Neural progenitor cell (in vitro differentiated cells): ENCODE measurements around the gene PLK5. TPM values are rescaled to one million over a fixed set of nuclear protein-coding genes. Genes with fewer than 3 reads are reported as not detected.
A peak's percentile ranks its signal among the peaks of the same experiment; 100 is the strongest.
"Not testable (repeated sequence)": the region's sequence is repeated elsewhere in the genome, so short reads cannot be mapped to it uniquely, and the experiment has no call there.

ENCODE experiments used
- DNase-seq: peaks from one replicate; pipeline ENCODE4 v3.0.0-alpha.2; 2016; ENCODE audit warnings: low spot score
- H2AFZ ChIP-seq: fragments of 200-600 bp; sonication (generic); replicated peaks from 2 replicates; pipeline ENCODE4 v1.6.1; 2016; ENCODE audit warnings: antibody characterized with exemption
- H3F3A ChIP-seq: fragments of 200-600 bp; sonication (generic); 2 replicates; pipeline ENCODE4 v1.6.1; 2016; ENCODE audit warnings: antibody characterized with exemption, low read depth
- H3K27ac ChIP-seq: fragments of 200-600 bp; sonication (generic); 2 replicates; pipeline ENCODE4 v1.5.1; 2016; ENCODE audit warnings: mild to moderate bottlenecking
- H3K27me3 ChIP-seq: fragments of 200-600 bp; sonication (generic); 2 replicates; pipeline ENCODE4 v1.6.1; 2016; ENCODE audit warnings: mild to moderate bottlenecking, moderate library complexity
- H3K36me3 ChIP-seq: fragments of 200-600 bp; sonication (generic); 2 replicates; pipeline ENCODE4 v1.5.1; 2016
- H3K4me1 ChIP-seq: fragments of 200-600 bp; sonication (generic); 2 replicates; pipeline ENCODE4 v1.6.1; 2016; ENCODE audit warnings: mixed run types
- H3K4me2 ChIP-seq: fragments of 200-600 bp; sonication (generic); 2 replicates; pipeline ENCODE4 v1.6.1; 2016
- H3K4me3 ChIP-seq: fragments of 200-600 bp; sonication (generic); 2 replicates; pipeline ENCODE4 v1.5.1; 2016
- H3K79me2 ChIP-seq: fragments of 200-600 bp; sonication (generic); 2 replicates; pipeline ENCODE4 v1.6.1; 2016; ENCODE audit warnings: low read depth
- H3K9ac ChIP-seq: fragments of 200-600 bp; sonication (generic); 2 replicates; pipeline ENCODE4 v1.6.1; 2016
- H3K9me3 ChIP-seq: fragments of 200-600 bp; sonication (generic); 2 replicates; pipeline ENCODE4 v1.5.1; 2016; ENCODE audit warnings: low read depth
- H4K20me1 ChIP-seq: fragments of 200-600 bp; sonication (generic); 2 replicates; pipeline ENCODE4 v1.6.1; 2016; ENCODE audit warnings: low read depth
- H3K27ac Mint-ChIP-seq: 3 replicates; pipeline ENCODE4 v1.8.0; 2021; ENCODE audit warnings: mixed read lengths
- H3K27me3 Mint-ChIP-seq: 2 replicates; pipeline ENCODE4 v1.8.0; 2022; ENCODE audit warnings: low read depth, mild to moderate bottlenecking, inconsistent platforms, moderate library complexity, mixed read lengths; ENCODE audit not compliant: insufficient read depth
- H3K36me3 Mint-ChIP-seq: 3 replicates; pipeline ENCODE4 v1.8.0; 2021; ENCODE audit warnings: mixed read lengths
- H3K4me1 Mint-ChIP-seq: 3 replicates; pipeline ENCODE4 v1.8.0; 2021; ENCODE audit warnings: mixed read lengths
- H3K4me3 Mint-ChIP-seq: 3 replicates; pipeline ENCODE4 v1.8.0; 2021; ENCODE audit warnings: mild to moderate bottlenecking, moderate library complexity, mixed read lengths
- H3K9me3 Mint-ChIP-seq: 3 replicates; pipeline ENCODE4 v1.8.0; 2020; ENCODE audit warnings: mixed read lengths
- EZH2 ChIP-seq: fragments of 200-600 bp; sonication (generic); IDR thresholded peaks from 2 replicates; pipeline ENCODE4 v1.6.1; 2017; ENCODE audit warnings: antibody characterized with exemption, mild to moderate bottlenecking, moderate library complexity
- EZH2phosphoT487 ChIP-seq: fragments of 200-600 bp; sonication (generic); IDR thresholded peaks from 2 replicates; pipeline ENCODE4 v1.6.1; 2017; ENCODE audit warnings: antibody characterized with exemption
- total RNA-seq: library from RNA; depleted of rRNA; stranded (reverse); fragments of >200 nt; gene quantifications from 2 replicates; pipeline ENCODE4 v1.2.3, GENCODE V29; 2015; ENCODE audit warnings: low replicate concordance
- TF ChIP-seq, protein P1 (sequence below): fragments of 200-600 bp; sonication (generic); IDR thresholded peaks from 2 replicates; pipeline ENCODE4 v1.5.1; 2017; ENCODE audit warnings: antibody characterized with exemption, mild to moderate bottlenecking

PLK5 gene
- total RNA-seq, 1 donor from 2014 or later, result not detected

DNA sequence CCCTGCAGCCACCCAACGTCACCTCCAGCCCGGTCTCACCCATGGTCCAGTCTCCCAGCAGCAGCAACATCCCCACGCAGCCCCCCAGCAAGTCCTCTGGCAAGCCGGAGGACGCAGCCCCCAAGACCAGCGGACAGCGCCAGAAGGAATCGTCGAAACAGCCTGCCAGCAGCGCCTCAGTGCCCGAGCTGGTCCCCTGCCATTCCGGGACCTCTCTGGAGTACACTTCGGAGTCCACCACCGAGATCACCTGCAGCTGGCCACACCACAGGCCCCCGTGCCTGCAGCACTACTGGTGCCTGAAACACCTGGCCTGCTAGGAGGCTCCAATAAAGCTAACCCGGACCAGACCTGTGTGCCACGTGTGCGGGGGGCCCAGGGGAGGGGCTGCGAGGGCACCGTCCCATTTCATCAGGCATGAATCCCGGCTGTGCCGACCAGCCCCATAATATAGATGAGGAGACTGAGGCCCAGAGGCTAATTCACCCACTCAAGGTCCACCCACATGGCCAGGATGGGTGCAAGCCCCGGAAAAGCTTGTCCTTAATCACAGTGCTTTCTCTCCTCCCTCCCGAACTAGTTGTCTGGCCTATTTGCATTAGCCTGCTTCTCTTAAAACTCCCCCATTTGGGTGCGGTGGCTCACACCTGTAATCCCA lies 26.2 kb upstream of the PLK5 start:
- H3K27me3 Mint-ChIP-seq, result peaks cover 22% of the 10 kb centered on the region
- H3K4me3 Mint-ChIP-seq, result peak overlapping the region; percentile 66
- peaks cover 4% of the 10 kb centered on the region for H3K9me3 Mint-ChIP-seq
- Histone ChIP-seq H2AFZ (no peak overlapping the region), H3K36me3 (no peaks in the 10 kb centered on the region), H3K27me3 (peaks cover 26% of the 10 kb centered on the region), H4K20me1 (peaks cover 3% of the 10 kb centered on the region), H3K4me2 (no peak overlapping the region), H3K27ac (no peak overlapping the region), H3K9me3 (peaks cover 6% of the 10 kb centered on the region), H3K4me3 (no peak overlapping the region), H3K79me2 (no peaks in the 10 kb centered on the region), H3K4me1 (peaks cover 3% of the 10 kb centered on the region), H3K9ac (no peak overlapping the region), H3F3A (peaks cover 18% of the 10 kb centered on the region)
- no peak overlapping the region for H3K27ac Mint-ChIP-seq
- DNase-seq, result no peak
- H3K4me1 Mint-ChIP-seq, result peaks cover 14% of the 10 kb centered on the region
- H3K36me3 Mint-ChIP-seq, result peaks cover 1% of the 10 kb centered on the region
- TF ChIP-seq EZH2phosphoT487, result no peak
- no peak for TF ChIP-seq EZH2
- TF ChIP-seq, protein P1, sequence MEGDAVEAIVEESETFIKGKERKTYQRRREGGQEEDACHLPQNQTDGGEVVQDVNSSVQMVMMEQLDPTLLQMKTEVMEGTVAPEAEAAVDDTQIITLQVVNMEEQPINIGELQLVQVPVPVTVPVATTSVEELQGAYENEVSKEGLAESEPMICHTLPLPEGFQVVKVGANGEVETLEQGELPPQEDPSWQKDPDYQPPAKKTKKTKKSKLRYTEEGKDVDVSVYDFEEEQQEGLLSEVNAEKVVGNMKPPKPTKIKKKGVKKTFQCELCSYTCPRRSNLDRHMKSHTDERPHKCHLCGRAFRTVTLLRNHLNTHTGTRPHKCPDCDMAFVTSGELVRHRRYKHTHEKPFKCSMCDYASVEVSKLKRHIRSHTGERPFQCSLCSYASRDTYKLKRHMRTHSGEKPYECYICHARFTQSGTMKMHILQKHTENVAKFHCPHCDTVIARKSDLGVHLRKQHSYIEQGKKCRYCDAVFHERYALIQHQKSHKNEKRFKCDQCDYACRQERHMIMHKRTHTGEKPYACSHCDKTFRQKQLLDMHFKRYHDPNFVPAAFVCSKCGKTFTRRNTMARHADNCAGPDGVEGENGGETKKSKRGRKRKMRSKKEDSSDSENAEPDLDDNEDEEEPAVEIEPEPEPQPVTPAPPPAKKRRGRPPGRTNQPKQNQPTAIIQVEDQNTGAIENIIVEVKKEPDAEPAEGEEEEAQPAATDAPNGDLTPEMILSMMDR, result no peak

GRCh38 chr19:1499231-1499630 lies 24.6 kb upstream of the PLK5 start:
- H4K20me1 ChIP-seq, H3K9me3 ChIP-seq, H3K27ac Mint-ChIP-seq, DNase-seq, H3K36me3 Mint-ChIP-seq, H3K36me3 ChIP-seq, H3K4me1 ChIP-seq, H3K79me2 ChIP-seq, H3K4me3 ChIP-seq, H2AFZ ChIP-seq, H3K27ac ChIP-seq, H3K4me2 ChIP-seq, H3K9me3 Mint-ChIP-seq, H3K9ac ChIP-seq, H3K4me3 Mint-ChIP-seq: not testable (repeated sequence)
- H3K27me3 Mint-ChIP-seq, result peaks cover 15% of the 10 kb centered on the region
- peaks cover 10% of the 10 kb centered on the region for H3K4me1 Mint-ChIP-seq
- Histone ChIP-seq H3K27me3 (peaks cover 27% of the 10 kb centered on the region), H3F3A (peaks cover 19% of the 10 kb centered on the region)

DNA sequence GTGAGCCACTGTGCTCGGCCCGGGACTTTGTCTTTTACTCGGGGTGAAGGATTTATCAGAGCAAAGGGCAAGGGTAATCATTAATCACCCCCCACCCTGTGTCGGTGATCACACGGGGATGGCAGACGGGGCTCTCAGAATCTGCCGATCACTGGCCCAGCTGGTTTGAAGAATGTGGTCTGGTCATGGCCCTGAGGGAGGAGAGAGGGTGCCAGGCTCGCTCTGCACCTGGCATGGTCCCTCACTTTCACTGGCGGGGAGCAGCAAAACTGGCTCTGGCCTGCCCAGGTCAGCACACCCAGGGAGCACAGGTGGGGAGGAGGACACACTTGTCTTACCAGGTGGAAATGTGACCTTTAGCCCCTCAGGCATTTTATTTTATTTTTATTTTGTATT lies 22.7 kb upstream of the PLK5 start:
- H3K9me3 ChIP-seq, result peaks cover 6% of the 10 kb centered on the region
- H3K27ac Mint-ChIP-seq, result no peak overlapping the region

More for the DNA sequence above, 22.7 kb upstream of the PLK5 start:
- Histone ChIP-seq H2AFZ (no peak overlapping the region), H3K9ac (no peak overlapping the region), H3K4me3 (no peak overlapping the region), H3F3A (peaks cover 17% of the 10 kb centered on the region), H3K4me1 (peaks cover 3% of the 10 kb centered on the region), H3K27me3 (peaks cover 41% of the 10 kb centered on the region), H3K27ac (no peak overlapping the region), H3K79me2 (no peaks in the 10 kb centered on the region), H3K36me3 (no peaks in the 10 kb centered on the region), H3K4me2 (no peak overlapping the region), H4K20me1 (no peaks in the 10 kb centered on the region)
- H3K4me1 Mint-ChIP-seq, result peaks cover 17% of the 10 kb centered on the region
- peaks cover 1% of the 10 kb centered on the region for H3K36me3 Mint-ChIP-seq
- H3K4me3 Mint-ChIP-seq, result peak overlapping the region; percentile 58
- TF ChIP-seq EZH2phosphoT487, result no peak
- TF ChIP-seq EZH2, result no peak
- TF ChIP-seq, protein P1, result no peak
- no peak for DNase-seq
- peaks cover 20% of the 10 kb centered on the region for H3K27me3 Mint-ChIP-seq
- H3K9me3 Mint-ChIP-seq, result peaks cover 8% of the 10 kb centered on the region
